AG04450 (cell line): Measurements from ENCODE around the gene DCAF15. TPM values are rescaled to one million over a fixed set of nuclear protein-coding genes. Genes with fewer than 3 reads are reported as not detected.

Source experiments
- CTCF ChIA-PET: fragments of 300-600, 350-600 bp; formaldehyde crosslinking; extraction: SDS; loops from one replicate; lab custom pipeline; 2022; ENCODE audit warnings: antibody characterized with exemption, inconsistent platforms; lab: Charles Lee
- POLR2A ChIA-PET: fragments of 350-600 bp; formaldehyde crosslinking; extraction: SDS; loops from one replicate; lab custom pipeline; 2021; ENCODE audit warnings: antibody characterized with exemption, inconsistent platforms; lab: Yijun Ruan, JAX
- DNase-seq: peaks from one replicate; pipeline ENCODE4 v3.0.0-alpha.2; 2011; ENCODE audit warnings: low read depth, low spot score
- H3K27ac ChIP-seq: one replicate; pipeline ENCODE4 v1.5.1; 2012; ENCODE audit warnings: low read depth, low read length, control low read depth
- H3K27me3 ChIP-seq: one replicate; pipeline ENCODE4 v1.6.0; 2012; ENCODE audit warnings: low read length; ENCODE audit not compliant: control insufficient read depth, insufficient read depth
- H3K4me3 ChIP-seq: 2 replicates; pipeline ENCODE4 v1.5.1; 2011; ENCODE audit warnings: mild to moderate bottlenecking, low read depth, low read length, control low read depth
- H3K9me3 ChIP-seq: 2 replicates; pipeline ENCODE4 v1.5.1; 2012; ENCODE audit warnings: low read length; ENCODE audit not compliant: control insufficient read depth, insufficient read depth
- polyA plus RNA-seq: library from polyadenylated mRNA; depleted of rRNA; stranded (reverse); fragments of >200 nt; gene quantifications from 2 replicates; pipeline ENCODE4 v1.2.3, GENCODE V29; 2011
- TF ChIP-seq, protein P1 (sequence below): IDR thresholded peaks from 2 replicates; pipeline ENCODE4 v1.5.1; 2011; ENCODE audit warnings: low read depth, low read length, control low read depth, inconsistent platforms

Gene DCAF15
- polyA plus RNA-seq, 1 experiment = 6.1 TPM

DNA sequence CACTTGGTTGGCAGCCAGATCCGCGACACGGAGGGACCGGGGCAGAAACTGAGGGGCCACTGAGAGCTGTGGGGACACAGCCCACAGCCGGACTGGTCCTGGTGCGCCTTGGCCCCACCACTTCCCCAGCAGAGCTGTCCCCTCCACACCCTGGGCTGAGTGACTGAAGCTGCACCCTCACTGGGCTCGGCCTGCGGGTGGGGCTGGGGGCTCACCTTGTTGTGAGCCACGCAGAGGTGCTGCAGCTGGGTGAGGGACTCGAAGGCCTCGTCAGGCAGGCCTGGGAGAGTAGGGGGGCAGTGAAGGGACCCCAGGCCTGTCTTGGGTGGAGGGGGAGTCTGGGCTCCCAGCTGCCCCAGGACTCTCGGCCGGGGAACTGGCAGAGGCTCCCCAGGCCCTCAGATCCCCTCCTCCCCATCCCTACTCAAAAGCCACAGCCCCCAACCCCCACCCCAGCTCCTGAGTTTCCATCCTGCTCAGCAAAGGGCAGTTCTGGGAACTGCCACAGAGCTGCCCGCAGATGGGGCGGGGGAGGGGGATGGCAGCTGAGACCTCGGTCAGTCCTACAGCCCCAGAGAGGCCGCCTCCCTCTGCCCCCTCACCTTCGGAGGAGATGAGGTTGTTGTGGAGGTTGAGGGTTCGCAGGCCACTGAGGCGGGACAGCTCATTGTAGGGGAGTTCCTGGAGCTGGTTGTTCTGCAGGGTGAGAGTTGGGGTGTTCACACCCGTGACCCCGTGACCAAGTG is 16.4 kb upstream of the DCAF15 start:
- ChIA-PET CTCF (no interaction called here), POLR2A (interaction anchor here (0.6 kb wide), 1 partner anchor 19 kb away, joined by 3 read pairs; no protein-coding TSS in a partner anchor)
- Histone ChIP-seq H3K9me3 (no peaks in the 10 kb centered on the region; the same call in 1 of the 2 replicates), H3K27me3 (no peaks in the 10 kb centered on the region), H3K27ac (no peak overlapping the region), H3K4me3 (no peak overlapping the region)
- TF ChIP-seq, protein P1, sequence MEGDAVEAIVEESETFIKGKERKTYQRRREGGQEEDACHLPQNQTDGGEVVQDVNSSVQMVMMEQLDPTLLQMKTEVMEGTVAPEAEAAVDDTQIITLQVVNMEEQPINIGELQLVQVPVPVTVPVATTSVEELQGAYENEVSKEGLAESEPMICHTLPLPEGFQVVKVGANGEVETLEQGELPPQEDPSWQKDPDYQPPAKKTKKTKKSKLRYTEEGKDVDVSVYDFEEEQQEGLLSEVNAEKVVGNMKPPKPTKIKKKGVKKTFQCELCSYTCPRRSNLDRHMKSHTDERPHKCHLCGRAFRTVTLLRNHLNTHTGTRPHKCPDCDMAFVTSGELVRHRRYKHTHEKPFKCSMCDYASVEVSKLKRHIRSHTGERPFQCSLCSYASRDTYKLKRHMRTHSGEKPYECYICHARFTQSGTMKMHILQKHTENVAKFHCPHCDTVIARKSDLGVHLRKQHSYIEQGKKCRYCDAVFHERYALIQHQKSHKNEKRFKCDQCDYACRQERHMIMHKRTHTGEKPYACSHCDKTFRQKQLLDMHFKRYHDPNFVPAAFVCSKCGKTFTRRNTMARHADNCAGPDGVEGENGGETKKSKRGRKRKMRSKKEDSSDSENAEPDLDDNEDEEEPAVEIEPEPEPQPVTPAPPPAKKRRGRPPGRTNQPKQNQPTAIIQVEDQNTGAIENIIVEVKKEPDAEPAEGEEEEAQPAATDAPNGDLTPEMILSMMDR = no peak
- no peak for DNase-seq

DNA sequence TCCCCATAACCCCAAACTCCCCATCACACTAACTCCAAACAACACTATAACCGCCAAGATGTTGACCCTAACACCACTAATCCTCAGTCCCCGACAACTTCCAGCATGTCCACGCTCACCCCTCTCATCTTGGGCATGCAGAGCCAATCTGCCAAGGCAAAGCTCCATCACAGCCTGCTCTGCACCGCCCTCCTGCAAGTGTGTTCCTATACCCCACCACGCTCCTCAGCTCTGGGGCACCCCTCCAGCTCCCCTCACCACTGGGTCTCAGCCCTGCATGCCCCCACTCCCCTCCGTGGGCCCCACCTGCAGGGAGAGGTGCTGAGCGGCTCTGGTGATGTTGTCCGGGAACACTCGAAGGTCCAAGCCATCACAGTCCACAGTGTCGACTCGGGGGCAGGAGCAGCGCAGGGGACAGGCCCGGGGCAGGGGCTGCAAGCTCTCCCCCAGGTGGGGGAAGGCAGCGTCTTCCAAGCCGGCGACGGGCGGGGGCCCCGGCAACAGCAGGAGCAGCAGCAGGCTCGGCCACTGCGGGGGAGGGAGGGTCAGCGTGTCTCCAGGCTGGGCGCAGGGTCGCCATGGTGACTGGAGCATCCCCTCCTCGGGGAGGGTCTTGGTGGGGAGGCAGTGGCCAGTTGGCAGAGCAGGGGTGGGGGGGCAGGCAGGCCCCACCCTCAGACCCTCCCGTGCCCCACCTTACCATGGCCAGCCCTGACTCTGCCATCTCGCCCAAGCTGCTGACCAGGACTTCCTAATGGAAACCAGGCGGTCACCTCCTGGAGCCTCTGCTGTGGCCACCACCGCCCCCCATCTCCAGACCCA is 14.6 kb upstream of the DCAF15 start:
- TF ChIP-seq, protein P1 = no peak
- peak overlapping the region; percentile 47 for H3K4me3 ChIP-seq
- no peak for DNase-seq
- H3K9me3 ChIP-seq = no peaks in the 10 kb centered on the region
- ChIA-PET CTCF (interaction anchor here (0.7 kb wide), 1 partner anchor 59 kb away, joined by 3 read pairs; no protein-coding TSS in a partner anchor), POLR2A (interaction anchor here (0.8 to 0.9 kb wide), 3 partner anchors 9 to 32 kb away, joined by 3 to 4 read pairs (median 4); partner anchors contain the start of genes BRME1 and CC2D1A)
- H3K27me3 ChIP-seq = no peaks in the 10 kb centered on the region
- H3K27ac ChIP-seq = no peak overlapping the region

DNA sequence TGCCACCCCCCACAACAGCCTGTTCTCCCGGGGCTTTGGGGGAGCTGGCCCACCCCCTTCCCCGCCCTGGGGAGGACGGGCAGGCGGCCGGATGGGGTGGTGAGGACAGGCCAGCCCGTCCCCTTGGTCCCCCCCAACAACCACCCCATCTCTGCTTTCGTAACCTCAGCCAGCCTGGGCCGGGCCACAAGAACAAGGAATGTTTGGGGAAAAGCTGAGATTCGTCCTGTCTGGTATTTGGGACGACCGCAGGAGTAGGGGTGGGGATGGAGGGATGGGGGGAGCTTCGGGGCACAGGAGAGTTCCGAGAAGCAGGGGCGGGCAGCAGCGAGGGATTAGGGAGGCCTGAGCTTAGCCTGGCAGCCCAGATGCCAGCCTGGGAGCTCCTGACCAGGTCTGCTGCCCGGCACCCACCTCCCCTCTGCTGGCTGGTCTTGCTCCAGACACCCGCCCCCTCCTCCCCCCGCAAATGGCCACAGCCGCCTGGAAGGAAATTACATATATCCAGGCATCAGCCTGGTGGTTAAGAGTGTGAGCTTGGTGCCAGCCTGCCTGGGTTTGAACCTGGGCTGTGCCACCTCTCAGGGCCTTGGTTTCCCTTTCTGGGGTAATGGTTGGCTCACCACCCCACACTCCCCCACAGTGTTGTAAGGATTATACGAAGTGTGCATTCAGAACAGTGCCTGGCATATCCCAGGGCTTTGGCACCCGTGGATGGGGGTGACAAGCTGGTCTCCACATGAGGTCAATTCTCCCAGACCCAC is 13.8 kb upstream of the DCAF15 start, which contains the start of gene PODNL1:
PODNL1 (minus strand) TSS at position 117 of the 764 bp plus-strand sequence. CDS start 236 bp downstream, outside the sequence.
- H3K4me3 ChIP-seq = peak within 1 kb of the TSS; percentile 47

DNA sequence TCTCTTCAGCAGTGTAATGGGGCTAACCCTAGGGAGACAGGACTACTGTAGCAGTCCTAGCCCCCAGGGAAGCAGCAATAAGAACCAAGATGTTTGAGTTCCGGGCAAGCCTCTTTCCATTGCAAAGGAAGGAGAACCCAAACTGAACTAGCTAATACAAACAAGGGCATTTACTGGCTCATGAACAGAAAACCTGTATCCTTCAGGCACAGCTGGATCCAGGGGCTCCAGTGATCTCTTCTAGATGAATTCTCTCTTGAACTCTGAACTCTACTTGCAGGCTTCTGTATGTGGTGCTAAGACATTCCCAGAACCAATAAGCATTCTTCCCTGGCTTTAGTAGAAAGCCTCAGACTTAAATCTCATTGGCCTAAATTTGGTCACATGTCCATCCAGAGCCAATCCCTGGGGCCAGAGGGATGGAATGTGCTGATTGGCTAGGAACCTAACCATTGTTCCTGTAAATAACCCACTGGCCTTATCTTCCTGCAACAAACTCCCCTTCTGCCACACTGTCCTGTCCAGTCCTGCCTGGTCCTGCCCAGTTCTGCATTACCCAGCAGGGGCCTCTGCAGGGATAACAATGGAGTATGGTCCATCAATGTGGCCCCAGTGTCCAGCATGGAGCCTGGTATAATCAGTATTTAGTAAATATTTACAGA is 10.2 kb upstream of the DCAF15 start:
- CTCF ChIA-PET = no interaction called here
- no peak for DNase-seq
- H3K9me3 ChIP-seq = no peaks in the 10 kb centered on the region
- no peak overlapping the region for H3K27ac ChIP-seq
- POLR2A ChIA-PET = interaction anchor here (1.1 kb wide), 1 partner anchor 57 kb away, joined by 4 read pairs; no protein-coding TSS in a partner anchor
- no peak overlapping the region for H3K4me3 ChIP-seq
- H3K27me3 ChIP-seq = peaks cover 3% of the 10 kb centered on the region
- TF ChIP-seq, protein P1 = no peak

More for the DNA sequence above, 13.8 kb upstream of the DCAF15 start, which contains the start of gene PODNL1:
- no peak for DNase-seq
- Histone ChIP-seq H3K27me3 (no peaks in the 10 kb centered on the region), H3K9me3 (no peaks in the 10 kb centered on the region), H3K27ac (peak within 1 kb of the TSS; percentile 31)
- CTCF ChIA-PET = interaction anchor here (0.5 kb wide), 1 partner anchor 647 kb away, joined by 3 read pairs; no protein-coding TSS in a partner anchor
- POLR2A ChIA-PET = interaction anchor here (0.6 to 0.9 kb wide), 4 partner anchors 9 to 775 kb away, joined by 3 to 4 read pairs (median 4); partner anchors contain the start of genes BRME1 and CC2D1A
- TF ChIP-seq, protein P1 = no peak
